ENCODE data around the gene WIPF2.
A peak's percentile ranks its signal among the peaks of the same experiment; 100 is the strongest.

The WIPF2 gene

GRCh38 chr17:40284085-40284713, 65.1 kb downstream of the WIPF2 start:
- TF ChIP-seq POLR2AphosphoS5 (IDR thresholded peaks at IDR 0.05; ENCODE audit: low read depth, low read length) (no peak), FOXP2 (optimal IDR thresholded peaks at IDR 0.05; ENCODE audit: borderline replicate concordance, extremely low read depth, extremely low read length, insufficient read depth) (no peak), SIN3A (IDR thresholded peaks at IDR 0.05; ENCODE audit: borderline replicate concordance, insufficient read depth, low read length) (no peak), TAF1 (IDR thresholded peaks at IDR 0.05; ENCODE audit: borderline replicate concordance, insufficient read depth, low read length) (no peak)

- TF ChIP-seq REST (IDR thresholded peaks at IDR 0.05; ENCODE audit: insufficient read depth in 1 of 2, low read depth in 2 of 2, low read length in 2 of 2), result no peak
- no peak for TF ChIP-seq FOXP2 (optimal IDR thresholded peaks at IDR 0.05; ENCODE audit: borderline replicate concordance, extremely low read depth, extremely low read length, insufficient read depth)
- no peak for TF ChIP-seq TAF1 (IDR thresholded peaks at IDR 0.05; ENCODE audit: borderline replicate concordance, insufficient read depth, low read length)
- TF ChIP-seq POLR2AphosphoS5 (IDR thresholded peaks at IDR 0.05; ENCODE audit: low read depth, low read length), result no peak
- no peak for TF ChIP-seq SIN3A (IDR thresholded peaks at IDR 0.05; ENCODE audit: borderline replicate concordance, insufficient read depth, low read length)
Measured at GRCh38 chr17:40286473-40286872, 67.4 kb downstream of the WIPF2 start.

- no peak for TF ChIP-seq TAF1 (IDR thresholded peaks at IDR 0.05; ENCODE audit: borderline replicate concordance, insufficient read depth, low read length)
- no peak for TF ChIP-seq FOXP2 (optimal IDR thresholded peaks at IDR 0.05; ENCODE audit: borderline replicate concordance, extremely low read depth, extremely low read length, insufficient read depth)
- no peak for TF ChIP-seq REST (IDR thresholded peaks at IDR 0.05; ENCODE audit: insufficient read depth in 1 of 2, low read depth in 2 of 2, low read length in 2 of 2)
- TF ChIP-seq SIN3A (IDR thresholded peaks at IDR 0.05; ENCODE audit: borderline replicate concordance, insufficient read depth, low read length), result no peak
- TF ChIP-seq POLR2AphosphoS5 (IDR thresholded peaks at IDR 0.05; ENCODE audit: low read depth, low read length), result no peak
Measured at GRCh38 chr17:40287159-40287493, 68.0 kb downstream of the WIPF2 start.

- TF ChIP-seq REST (IDR thresholded peaks at IDR 0.05; ENCODE audit: insufficient read depth in 1 of 2, low read depth in 2 of 2, low read length in 2 of 2) (peak in 1 of 2 experiments; percentile 9; a peak in 1 of 4 replicates), SIN3A (IDR thresholded peaks at IDR 0.05; ENCODE audit: borderline replicate concordance, insufficient read depth, low read length) (peak; percentile 100), POLR2AphosphoS5 (IDR thresholded peaks at IDR 0.05; ENCODE audit: low read depth, low read length) (peak; percentile 98), FOXP2 (optimal IDR thresholded peaks at IDR 0.05; ENCODE audit: borderline replicate concordance, extremely low read depth, extremely low read length, insufficient read depth) (peak; percentile 66), TAF1 (IDR thresholded peaks at IDR 0.05; ENCODE audit: borderline replicate concordance, insufficient read depth, low read length) (peak; percentile 95)
Measured at GRCh38 chr17:40287494-40288369, 68.6 kb downstream of the WIPF2 start, which contains the start of gene CDC6. CDC6 (plus strand) TSS chr17:40287879; CDS start chr17:40289421, 1,542 bp downstream.

- TF ChIP-seq REST (IDR thresholded peaks at IDR 0.05; ENCODE audit: insufficient read depth in 1 of 2, low read depth in 2 of 2, low read length in 2 of 2), result no peak
- TF ChIP-seq POLR2AphosphoS5 (IDR thresholded peaks at IDR 0.05; ENCODE audit: low read depth, low read length), result no peak
- TF ChIP-seq TAF1 (IDR thresholded peaks at IDR 0.05; ENCODE audit: borderline replicate concordance, insufficient read depth, low read length), result no peak
Measured at GRCh38 chr17:40290629-40291280, 71.7 kb downstream of the WIPF2 start.

Data from PFSK-1 (cell line).